Endothelial cell of umbilical vein (primary cell): Measurements from ENCODE around the gene DGCR8. TPM values are rescaled to one million over a fixed set of nuclear protein-coding genes. Genes with fewer than 3 reads are reported as not detected.

Source experiments
- BruUV-seq: library from RNA; stranded (reverse); fragments of 400-500 nt; replicated peaks from 2 replicates; lab custom pipeline; 2021; lab: Mats Ljungman, UMichigan
- CTCF ChIA-PET: fragments of 300-600, 350-600 bp; sonication (Branson Sonifier 250); formaldehyde crosslinking; loops from one replicate; lab custom pipeline; 2021; ENCODE audit warnings: antibody characterized with exemption, inconsistent platforms; lab: Charles Lee
- POLR2A ChIA-PET: fragments of 300-600, 350-600 bp; sonication (Branson Sonifier 250); formaldehyde crosslinking; loops from one replicate; lab custom pipeline; 2021; ENCODE audit warnings: antibody characterized with exemption, inconsistent platforms; lab: Charles Lee
- DNase-seq: peaks from one replicate; pipeline ENCODE4 v3.0.0-alpha.2; 2011; ENCODE audit warnings: low read depth, low spot score
- FAIRE-seq: peaks from 2 replicates; lab custom pipeline; 2011; peaks lifted over from hg19 to GRCh38; lab: Jason Lieb, UNC
- H2AFZ ChIP-seq: 2 replicates; pipeline ENCODE4 v1.6.0; 2012; ENCODE audit warnings: low read depth, low read length, control low read depth, inconsistent platforms
- H3K27ac ChIP-seq: 2 replicates; pipeline ENCODE4 v1.5.1; 2011; ENCODE audit warnings: low read depth, mild to moderate bottlenecking, control low read depth, low read length, moderate library complexity; ENCODE audit not compliant: insufficient read depth
- H3K27me3 ChIP-seq, 2 experiments: 2 replicates each; pipeline versions ENCODE4 v1.6.0 to v1.6.1; 2011; ENCODE audit warnings: low read length in 2 of 2, mixed read lengths in 1 of 2; ENCODE audit not compliant: control insufficient read depth in 2 of 2, insufficient read depth in 2 of 2
- H3K36me3 ChIP-seq, 2 experiments: 2 replicates in 1 of 2; 3 replicates in 1 of 2; pipeline ENCODE4 v1.5.1; 2011; ENCODE audit warnings: low read length in 2 of 2, mild to moderate bottlenecking in 1 of 2, moderate library complexity in 1 of 2; ENCODE audit not compliant: control insufficient read depth in 2 of 2, insufficient read depth in 2 of 2; ENCODE audit errors: extremely low read depth in 1 of 2
- H3K4me1 ChIP-seq: 3 replicates; pipeline ENCODE4 v1.5.1; 2011; ENCODE audit warnings: mild to moderate bottlenecking, low read length; ENCODE audit not compliant: control insufficient read depth, insufficient read depth; ENCODE audit errors: extremely low read depth
- H3K4me2 ChIP-seq: 2 replicates; pipeline ENCODE4 v1.6.1; 2011; ENCODE audit warnings: low read length, control low read depth, mixed read lengths; ENCODE audit not compliant: insufficient read depth
- H3K4me3 ChIP-seq, 3 experiments: fragments of 200-600 bp in 1 of 3; sonication (generic), shearing (Covaris generic) in 1 of 3; replicated peaks in 1 of 3; 2 replicates each; pipeline ENCODE4 v1.5.1; 2011 to 2016; ENCODE audit warnings: control low read depth in 3 of 3, low read length in 3 of 3, mild to moderate bottlenecking in 2 of 3, inconsistent platforms in 1 of 3, low read depth in 1 of 3, moderate library complexity in 1 of 3; ENCODE audit not compliant: insufficient read depth in 1 of 3
- H3K79me2 ChIP-seq: 2 replicates; pipeline ENCODE4 v1.6.0; 2012; ENCODE audit warnings: low read length, inconsistent platforms; ENCODE audit not compliant: control insufficient read depth, insufficient read depth
- H3K9ac ChIP-seq: replicated peaks from 2 replicates; pipeline ENCODE3; 2011; ENCODE audit warnings: low read length, control low read depth; ENCODE audit not compliant: insufficient read depth; ENCODE audit errors: extremely low read depth
- H3K9me1 ChIP-seq: replicated peaks from 3 replicates; pipeline ENCODE4 v1.6.0; 2011; ENCODE audit warnings: mild to moderate bottlenecking, low read length; ENCODE audit not compliant: control insufficient read depth, insufficient read depth; ENCODE audit errors: extremely low read depth
- H3K9me3 ChIP-seq: replicated peaks from 2 replicates; pipeline ENCODE4 v1.5.1; 2012; ENCODE audit warnings: low read length, inconsistent platforms; ENCODE audit not compliant: control insufficient read depth, insufficient read depth
- H4K20me1 ChIP-seq: replicated peaks from 2 replicates; pipeline ENCODE3; 2011; ENCODE audit warnings: mild to moderate bottlenecking, low read length; ENCODE audit not compliant: control insufficient read depth, insufficient read depth; ENCODE audit errors: extremely low read depth
- CTCF ChIP-seq, 2 donors: IDR thresholded peaks; 1 replicate in 1 of 2; 2 replicates in 1 of 2; pipeline ENCODE4 v1.5.1; 2011; ENCODE audit warnings: low read length in 2 of 2, mild to moderate bottlenecking in 2 of 2, moderate library complexity in 2 of 2, control low read depth in 1 of 2, inconsistent platforms in 1 of 2, low read depth in 1 of 2; ENCODE audit not compliant: insufficient read depth in 1 of 2; ENCODE audit errors: extremely low read depth in 1 of 2
- EZH2 ChIP-seq: IDR thresholded peaks from 2 replicates; pipeline ENCODE4 v1.6.1; 2012; ENCODE audit warnings: borderline replicate concordance, low read depth, mild to moderate bottlenecking, moderate library complexity, low read length, inconsistent platforms; ENCODE audit not compliant: severe bottlenecking
- FOS ChIP-seq: IDR thresholded peaks from 2 replicates; pipeline ENCODE4 v1.6.1; 2011; ENCODE audit warnings: mild to moderate bottlenecking, low read length, moderate library complexity, borderline replicate concordance; ENCODE audit not compliant: insufficient read depth
- GATA2 ChIP-seq: IDR thresholded peaks from 2 replicates; pipeline ENCODE4 v1.7.0; 2011; ENCODE audit warnings: low read depth, mild to moderate bottlenecking, moderate library complexity, mixed read lengths, low read length; ENCODE audit not compliant: insufficient read length, insufficient read depth
- JUN ChIP-seq: IDR thresholded peaks from 2 replicates; pipeline ENCODE4 v1.6.1; 2011; ENCODE audit warnings: borderline replicate concordance, low read depth; ENCODE audit not compliant: insufficient read length, insufficient read depth
- MAX ChIP-seq: IDR thresholded peaks from 2 replicates; pipeline ENCODE4 v1.6.1; 2011; ENCODE audit not compliant: insufficient read depth, insufficient read length
- MYC ChIP-seq: IDR thresholded peaks from one replicate; pipeline ENCODE4 v1.6.1; 2011; ENCODE audit warnings: mild to moderate bottlenecking, low read depth, low read length
- POLR2A ChIP-seq: IDR thresholded peaks from 2 replicates; pipeline ENCODE4 v1.6.1; 2012; ENCODE audit warnings: low read depth, mild to moderate bottlenecking, control low read depth, low read length
- POLR2AphosphoS5 ChIP-seq: IDR thresholded peaks from 2 replicates; pipeline ENCODE4 v1.6.1; 2012; ENCODE audit warnings: low read depth, mild to moderate bottlenecking, control low read depth, low read length, moderate library complexity; ENCODE audit not compliant: insufficient read depth
- dilution Hi-C: fragments of 300-500 bp; cut with MboI; formaldehyde crosslinking; loops from one replicate; pipeline ENCODE4 v1.15.0; 2019; ENCODE audit warnings: low sequenced_read_pairs; ENCODE audit not compliant: extremely low pct_ligation_motif_present
- intact Hi-C: fragments of 100-400 bp; cut with micrococcal nuclease; formaldehyde crosslinking; loops from one replicate; pipeline ENCODE4 v1.10.0; 2022
- polyA plus RNA-seq, 4 experiments: library from polyadenylated mRNA; depleted of rRNA in 3 of 4; stranded (reverse) in 3 of 4; unstranded in 1 of 4; fragments of >200 nt; gene quantifications; 2 replicates each; pipeline versions ENCODE4 v1.2.1 to v1.2.3, GENCODE V29; 2011 to 2012; ENCODE audit warnings: missing spikeins in 1 of 4
- total RNA-seq: library from RNA; stranded (reverse); gene quantifications from 2 replicates; pipeline ENCODE4 v1.2.3, GENCODE V29; 2021

DGCR8 gene
- total and polyA plus RNA-seq, 2 donors (not counting 3 experiments of a cell fraction or from before 2014, with no cell fraction given), result 32.7 to 64.2 TPM

- FAIRE-seq (no peak), DNase-seq (no peak)
- Histone ChIP-seq H3K9me3 (no peaks in the 10 kb centered on the region), H3K9me1 (no peaks in the 10 kb centered on the region), H2AFZ (no peak overlapping the region), H4K20me1 (peaks cover 2% of the 10 kb centered on the region), H3K36me3 (peaks cover 48 to 67% of the 10 kb centered on the region in 2 experiments), H3K4me3 (no peak overlapping the region), H3K4me1 (peaks cover 2% of the 10 kb centered on the region), H3K4me2 (no peak overlapping the region), H3K27ac (no peak overlapping the region), H3K27me3 (no peaks in the 10 kb centered on the region), H3K79me2 (peaks cover 72% of the 10 kb centered on the region), H3K9ac (no peak overlapping the region)
- dilution Hi-C loops (no loop called here), intact Hi-C loops (no loop called here)
- TF ChIP-seq FOS (no peak), POLR2AphosphoS5 (no peak), JUN (no peak), EZH2 (no peak), MYC (no peak), MAX (no peak), CTCF (IDR thresholded peaks at IDR 0.05; ENCODE audit: extremely low read depth in 1 of 2, insufficient read depth in 1 of 2, low read depth in 1 of 2, low read length in 2 of 2) (no peak), POLR2A (no peak), GATA2 (no peak)
- BruUV-seq, result no TSS peak
- ChIA-PET POLR2A (no interaction called here), CTCF (interaction anchor here (0.9 kb wide), 1 partner anchor 17 kb away, joined by 3 read pairs; no protein-coding TSS in a partner anchor)
Measured at GRCh38 chr22:20088263-20088648, 8.2 kb downstream of the DGCR8 start.
